Activated CD4-positive, CD25-positive, alpha-beta regulatory T cell treated with anti-CD3 and anti-CD28 coated beads, Interleukin-2, amount 50 U/mL, for 72 hours (primary cell): ENCODE measurements around the gene TNFSF4.
"Not testable (repeated sequence)": the region's sequence is repeated elsewhere in the genome, so short reads cannot be mapped to it uniquely, and the experiment has no call there.

Experiments
- DNase-seq: peaks from one replicate; pipeline ENCODE4 v3.0.0; 2021

TNFSF4 gene

GRCh38 chr1:173206816-173207568 is at the start of gene TNFSF4:
TNFSF4 (minus strand) TSS chr1:173207331; CDS start chr1:173207176, 155 bp downstream.
- DNase-seq = no peak

GRCh38 chr1:173255214-173255813 is 48.2 kb upstream of the TNFSF4 start:
- DNase-seq = no peak

- no peak for DNase-seq
Measured at GRCh38 chr1:173253046-173253445, 45.9 kb upstream of the TNFSF4 start.

- no peak for DNase-seq
Measured at GRCh38 chr1:173249349-173249748, 42.2 kb upstream of the TNFSF4 start.

- DNase-seq = no peak
Measured at GRCh38 chr1:173248247-173248940, 41.3 kb upstream of the TNFSF4 start.

GRCh38 chr1:173245892-173246291 is 38.8 kb upstream of the TNFSF4 start:
- DNase-seq = no peak

- no peak for DNase-seq
Measured at GRCh38 chr1:173243300-173243699, 36.2 kb upstream of the TNFSF4 start.

GRCh38 chr1:173241528-173242347 is 34.6 kb upstream of the TNFSF4 start:
- no peak for DNase-seq

- no peak for DNase-seq
Measured at GRCh38 chr1:173240609-173241008, 33.5 kb upstream of the TNFSF4 start.

- DNase-seq = no peak
Measured at GRCh38 chr1:173239058-173239457, 31.9 kb upstream of the TNFSF4 start.

GRCh38 chr1:173234899-173235298 is 27.8 kb upstream of the TNFSF4 start:
- DNase-seq = no peak

GRCh38 chr1:173234434-173234833 is 27.3 kb upstream of the TNFSF4 start:
- DNase-seq = not testable (repeated sequence)

GRCh38 chr1:173229031-173229430 is 21.9 kb upstream of the TNFSF4 start:
- not testable (repeated sequence) for DNase-seq

- no peak for DNase-seq
Measured at GRCh38 chr1:173224949-173225348, 17.8 kb upstream of the TNFSF4 start.

GRCh38 chr1:173224280-173224892 is 17.3 kb upstream of the TNFSF4 start:
- DNase-seq = no peak

GRCh38 chr1:173223031-173223380 is 15.9 kb upstream of the TNFSF4 start:
- DNase-seq = no peak

- no peak for DNase-seq
Measured at GRCh38 chr1:173222149-173223030, 15.3 kb upstream of the TNFSF4 start.

- DNase-seq = no peak
Measured at GRCh38 chr1:173220157-173220556, 13.0 kb upstream of the TNFSF4 start.

- DNase-seq = no peak
Measured at GRCh38 chr1:173213665-173214064, 6.5 kb upstream of the TNFSF4 start.

- DNase-seq = no peak
Measured at GRCh38 chr1:173212952-173213491, 5.9 kb upstream of the TNFSF4 start.

- no peak for DNase-seq
Measured at GRCh38 chr1:173210716-173211231, 3.6 kb upstream of the TNFSF4 start.
